Activated gamma-delta T cell treated with Interleukin-2 at 50 U/mL for 16 hours (primary cell): ENCODE measurements around the gene DAB2.

Source experiments
- DNase-seq: peaks from one replicate; pipeline ENCODE4 v3.0.0-alpha.2; 2020

The DAB2 gene

GRCh38 chr5:39424736-39425637 is at the start of gene DAB2:
TSS of gene DAB2 (minus strand) at chr5:39424980. CDS start at chr5:39394320, 30,660 bp downstream.
- DNase-seq: peak; percentile 19

DNA sequence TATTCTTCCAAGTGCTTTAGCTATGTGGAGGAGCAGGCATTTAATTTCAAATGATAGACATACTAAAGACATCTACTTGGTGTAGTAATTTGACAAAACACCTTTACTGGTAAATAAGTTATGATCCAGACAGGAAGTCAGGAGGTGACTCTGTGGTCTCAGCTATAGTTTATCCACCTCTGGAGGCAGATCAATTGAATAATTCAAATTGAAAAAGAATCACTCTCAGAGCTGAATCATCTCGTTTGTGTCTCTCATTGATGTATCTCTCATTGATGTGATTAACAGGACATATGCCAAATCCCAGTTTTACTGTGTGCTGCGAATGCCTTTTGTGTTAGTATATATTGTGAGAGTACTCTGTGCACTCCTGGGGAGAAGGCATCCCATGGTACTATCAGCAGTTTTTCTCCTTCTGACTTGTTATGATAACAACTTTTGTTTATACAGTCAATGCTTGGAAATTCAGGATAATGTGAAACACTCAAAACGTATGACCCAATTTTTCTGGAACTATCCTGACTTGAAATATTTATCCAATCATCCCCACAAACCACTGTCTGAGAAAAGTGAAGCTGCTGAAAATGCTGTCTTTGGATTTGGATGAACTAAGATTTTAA is 48.5 kb upstream of the DAB2 start:
- no peak for DNase-seq

GRCh38 chr5:39471836-39472508 is 47.2 kb upstream of the DAB2 start:
- no peak for DNase-seq

DNA sequence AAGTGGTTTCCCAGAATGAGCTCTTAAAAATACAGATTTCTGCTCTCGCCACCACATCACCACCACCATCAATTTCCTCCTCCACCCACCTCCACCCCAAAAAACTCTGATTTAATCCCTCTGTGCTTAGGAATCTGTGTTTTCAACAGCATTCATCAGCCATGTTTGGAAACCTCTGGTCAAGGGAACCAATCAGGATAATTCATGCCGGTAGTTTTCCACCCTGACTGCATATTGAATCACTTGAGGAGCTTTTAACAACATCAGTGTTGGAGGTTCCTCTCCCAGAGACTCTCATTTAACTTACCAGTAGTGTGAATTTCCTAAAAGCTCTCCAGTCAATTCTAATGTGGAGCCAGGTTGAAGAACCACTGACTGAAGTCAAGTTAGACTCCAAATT is 46.0 kb upstream of the DAB2 start:
- DNase-seq: no peak

DNA sequence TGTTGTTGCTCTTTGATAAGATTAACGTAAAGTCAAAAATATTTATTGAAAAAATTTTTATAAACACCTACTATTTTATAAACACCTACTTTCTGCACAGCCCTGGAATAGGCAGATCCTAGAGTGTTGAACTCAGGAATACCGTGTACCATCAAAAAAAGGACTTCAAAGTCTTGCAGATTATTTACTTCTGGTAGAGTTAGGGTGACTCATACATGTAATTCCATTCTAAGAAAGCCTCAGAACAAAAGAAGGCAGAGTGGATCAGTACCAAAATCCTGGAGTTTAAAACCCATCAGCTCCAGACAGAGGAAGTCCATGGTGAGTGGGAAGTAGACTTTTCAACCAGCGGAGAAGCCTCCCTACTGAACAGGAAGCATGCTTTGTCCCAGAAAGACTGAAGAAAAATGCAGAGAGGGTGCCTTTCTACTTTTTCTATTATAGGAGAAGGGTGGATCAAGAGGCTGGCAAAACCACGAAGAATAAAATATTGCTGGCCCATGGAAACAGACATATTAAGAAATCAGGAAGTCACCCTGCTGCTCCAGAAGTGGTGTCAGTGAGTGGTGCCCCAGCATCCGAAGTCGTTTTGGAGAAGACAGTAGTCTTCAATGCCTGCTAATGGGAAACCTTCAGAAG is 45.1 kb upstream of the DAB2 start:
- no peak for DNase-seq

- DNase-seq: no peak
These were observed 44.4 kb upstream of the DAB2 start for GRCh38 chr5:39469176-39469575.

- no peak for DNase-seq
These were observed 42.1 kb upstream of the DAB2 start for GRCh38 chr5:39466846-39467245.

DNA sequence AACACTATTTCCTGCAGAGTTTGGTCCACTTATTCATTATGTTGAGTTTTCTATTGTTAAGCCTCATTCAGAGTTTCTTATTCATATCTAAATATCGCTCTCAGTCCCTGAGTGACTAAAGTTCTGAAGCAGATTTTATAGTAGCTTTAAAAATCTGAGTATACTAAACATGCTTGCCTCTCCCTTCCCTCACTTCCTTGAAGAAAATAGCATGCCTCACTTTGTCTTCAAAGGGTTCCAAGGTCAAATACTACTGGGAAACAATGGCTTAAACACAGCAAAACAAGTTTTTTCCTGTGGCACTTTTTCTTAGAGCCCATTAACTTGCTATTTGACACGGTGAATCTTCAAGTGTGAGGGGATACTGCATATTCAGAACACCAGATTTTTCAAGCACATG is 41.1 kb upstream of the DAB2 start:
- DNase-seq: no peak

DNA sequence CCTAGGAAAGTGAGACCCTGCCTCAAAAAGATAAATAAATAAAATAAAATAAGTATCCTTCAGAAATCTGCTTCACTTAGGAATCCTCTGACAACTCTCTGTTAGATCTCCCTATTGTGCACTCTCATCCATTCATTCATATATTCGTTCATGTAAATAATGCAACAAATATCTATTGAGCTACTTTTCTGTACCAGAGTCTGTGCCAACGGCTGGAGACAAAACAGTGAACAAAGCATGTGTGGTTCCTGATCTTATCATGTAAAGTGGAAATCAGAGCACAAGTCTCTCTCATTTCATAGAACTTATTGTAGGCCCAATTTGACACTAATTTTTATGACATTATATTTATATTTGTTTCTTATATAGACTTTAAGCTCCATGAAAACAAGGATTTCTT is 40.3 kb upstream of the DAB2 start:
- DNase-seq: no peak

GRCh38 chr5:39464088-39464487 is 39.3 kb upstream of the DAB2 start:
- DNase-seq: no peak

- no peak for DNase-seq
These were observed 37.4 kb upstream of the DAB2 start for GRCh38 chr5:39462211-39462610.

DNA sequence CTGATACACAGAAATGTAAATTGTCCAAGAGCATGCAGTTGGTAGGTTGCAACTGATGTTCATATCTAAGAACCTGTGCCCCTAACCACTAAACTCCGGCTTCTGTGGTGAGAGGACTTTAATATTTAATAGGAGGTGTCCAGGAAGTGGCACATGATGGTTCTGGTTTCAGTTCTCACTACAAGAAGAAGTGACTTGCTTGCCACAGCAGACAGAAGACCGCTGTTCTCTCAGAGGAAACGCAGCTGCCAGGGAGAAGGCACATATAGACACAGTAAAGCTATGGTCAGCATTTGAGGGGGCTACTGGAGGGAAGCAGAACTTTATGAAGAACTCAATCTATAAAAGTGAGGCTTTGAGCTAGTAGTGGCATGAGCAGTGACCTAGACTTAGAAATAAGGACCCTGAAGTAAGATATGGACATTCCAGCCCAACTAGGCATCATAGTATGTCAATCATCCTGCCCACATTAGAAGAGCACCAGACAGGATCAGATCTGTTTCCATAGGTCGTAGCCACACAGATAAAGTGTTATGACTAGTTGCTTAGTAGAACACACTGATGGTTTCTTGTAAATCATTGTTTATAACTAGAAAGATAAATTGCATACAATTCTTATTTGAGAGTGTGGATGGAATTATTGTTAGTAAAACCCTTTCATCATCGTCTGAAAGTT is 36.4 kb upstream of the DAB2 start:
- no peak for DNase-seq

- DNase-seq: no peak
These were observed 35.1 kb upstream of the DAB2 start for GRCh38 chr5:39459907-39460306.

DNA sequence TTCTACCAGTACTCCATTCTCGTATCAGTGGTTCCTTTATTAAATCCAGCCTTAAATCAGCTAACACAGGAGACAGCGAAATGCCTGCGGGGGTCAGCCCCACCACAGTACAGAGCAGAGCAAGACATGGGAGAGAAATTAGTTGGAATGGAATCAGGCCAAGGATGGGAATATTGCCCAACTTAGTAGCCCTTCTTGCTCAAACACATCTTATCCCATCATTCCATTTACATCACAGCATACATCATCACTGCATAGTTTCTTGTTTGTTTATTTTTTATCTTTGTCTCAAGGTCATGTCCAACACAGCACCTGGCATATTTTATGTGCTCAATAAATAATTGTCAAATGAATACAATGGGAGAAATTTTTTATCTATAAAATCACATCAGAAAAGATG is 34.3 kb upstream of the DAB2 start:
- DNase-seq: no peak

- DNase-seq: no peak
These were observed 30.9 kb upstream of the DAB2 start for GRCh38 chr5:39455645-39456044.

DNA sequence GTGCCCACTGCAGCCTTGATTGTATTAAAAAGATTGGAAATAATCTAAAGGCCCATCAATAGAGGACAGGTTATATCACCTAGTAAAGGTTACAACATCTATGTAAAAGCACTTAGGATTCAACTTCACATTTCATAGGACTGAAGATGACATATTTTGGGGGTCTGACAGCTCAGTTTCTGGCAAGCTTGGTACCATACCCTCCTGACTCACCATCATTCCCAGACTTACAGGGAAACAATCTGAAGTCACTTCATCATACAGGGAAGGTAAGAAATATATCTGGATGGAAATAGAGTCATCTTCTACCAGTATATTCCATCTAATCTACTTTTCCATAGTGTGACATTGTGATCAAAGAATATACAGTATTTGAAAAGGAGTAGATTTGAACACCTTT is 28.8 kb upstream of the DAB2 start:
- no peak for DNase-seq

GRCh38 chr5:39452846-39453245 is 28.1 kb upstream of the DAB2 start:
- DNase-seq: no peak

DNA sequence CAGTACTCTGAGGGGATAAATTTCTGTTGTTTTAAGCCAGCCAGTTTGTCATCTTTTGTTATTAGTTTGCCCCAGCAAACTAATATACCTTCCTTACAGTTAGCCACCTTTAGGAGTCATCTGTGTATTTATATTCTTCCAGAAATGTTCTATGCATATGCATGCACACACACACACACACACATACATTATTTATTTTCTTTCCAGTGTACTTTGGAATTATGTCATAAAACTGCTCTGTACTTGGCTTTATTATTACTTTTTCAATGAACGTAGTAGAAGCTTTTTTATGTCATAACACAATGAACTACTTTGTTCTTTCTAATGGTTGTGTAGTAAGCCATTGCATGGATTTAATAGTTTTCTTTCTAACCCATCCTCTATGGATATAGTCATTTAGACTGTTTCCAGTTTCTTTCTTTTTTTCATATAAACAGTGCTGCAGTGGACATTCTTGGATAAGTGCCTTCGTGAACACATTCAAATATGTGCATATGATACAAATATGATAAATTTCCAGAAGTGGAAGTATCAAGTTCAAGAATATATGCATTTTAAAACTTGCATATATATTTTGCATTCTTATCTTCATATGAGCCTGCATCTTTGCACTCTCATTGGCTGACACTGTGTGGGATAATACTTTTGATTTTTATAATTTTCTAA is 26.6 kb upstream of the DAB2 start:
- no peak for DNase-seq

- no peak for DNase-seq
These were observed 25.7 kb upstream of the DAB2 start for GRCh38 chr5:39450487-39450886.

DNA sequence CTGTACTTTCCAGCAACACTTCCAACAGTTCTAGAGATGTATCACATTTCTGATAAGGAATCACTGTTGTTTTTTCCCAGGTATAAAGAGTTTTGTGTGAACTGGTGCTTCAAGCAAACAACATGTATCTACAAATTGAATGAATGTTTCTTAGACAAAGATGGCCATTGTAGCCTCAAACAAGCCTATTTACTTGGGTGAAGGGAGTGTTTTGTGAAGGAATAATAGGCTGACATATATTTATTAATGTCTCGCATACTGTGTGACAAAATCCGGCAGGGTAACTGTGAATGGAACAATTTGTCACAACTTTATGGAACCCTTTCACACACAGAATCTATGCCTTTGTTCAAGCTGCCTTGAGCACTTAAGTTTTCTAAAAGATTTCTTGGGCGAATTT is 24.8 kb upstream of the DAB2 start:
- no peak for DNase-seq

- no peak for DNase-seq
These were observed 23.8 kb upstream of the DAB2 start for GRCh38 chr5:39448506-39449128.

GRCh38 chr5:39447968-39448367 is 23.2 kb upstream of the DAB2 start:
- no peak for DNase-seq
